ENCODE measurements around the gene CTNNA1. TPM values are rescaled to one million over a fixed set of nuclear protein-coding genes. Genes with fewer than 3 reads are reported as not detected.
A peak's percentile ranks its signal among the peaks of the same experiment; 100 is the strongest.

CTNNA1 gene
- total and polyA plus RNA-seq, 2 of the 8 experiments (the other 6 are each of a cell fraction or from before 2014, with no cell fraction given) = 115 to 349 TPM

DNA sequence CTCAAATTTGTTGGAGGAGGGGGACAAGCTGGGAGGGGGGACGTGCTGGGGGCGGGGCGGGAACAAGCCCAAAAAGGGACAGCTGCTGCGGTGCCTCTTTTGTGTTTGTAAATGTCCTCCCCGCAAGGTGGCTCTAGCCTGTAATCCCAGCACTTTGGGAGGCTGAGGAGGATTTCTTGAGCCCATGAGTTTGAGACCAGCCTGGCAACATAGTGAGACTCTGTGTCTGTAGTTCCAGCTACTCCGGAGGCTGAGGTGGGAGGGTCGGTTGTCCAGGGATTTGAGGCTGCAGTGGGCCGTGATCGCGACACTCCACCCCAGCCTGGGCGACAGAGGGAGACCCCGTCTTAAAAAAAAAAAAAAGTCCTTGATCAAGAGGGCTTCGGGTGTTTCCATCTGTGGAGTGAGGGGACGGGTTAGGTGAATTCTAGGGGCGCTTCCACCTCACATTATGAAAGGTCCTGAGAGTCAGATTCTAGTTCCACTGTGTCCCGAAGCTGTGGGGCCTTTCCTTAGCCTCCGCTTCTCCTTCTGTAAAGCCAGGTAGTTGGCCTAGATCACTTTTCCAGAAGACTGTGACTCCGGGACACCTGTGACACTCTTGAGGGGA is 779 bp upstream of the CTNNA1 start:
- peaks cover 0 to 17% of the 10 kb centered on the region in 2 experiments for H4K20me1 ChIP-seq (replicated peaks in 1 of 2; ENCODE audit: control insufficient read depth in 1 of 2, insufficient read depth in 2 of 2, low read length in 2 of 2)
- H3K23me2 ChIP-seq (ENCODE audit: low read depth, low read length) = peaks cover 11% of the 10 kb centered on the region; the same call in 1 of the 2 replicates
- peaks cover 33 to 36% of the 10 kb centered on the region in 2 experiments for H3K79me2 ChIP-seq (ENCODE audit: control insufficient read depth in 1 of 2, insufficient read depth in 2 of 2, low read length in 2 of 2)
- peak overlapping the region; percentile 91 for H2BK5ac ChIP-seq (ENCODE audit: low read depth, low read length)
- H3K18ac ChIP-seq (ENCODE audit: extremely low read depth, low read length) = peak overlapping the region; percentile 71
- H4K91ac ChIP-seq (replicated peaks; ENCODE audit: insufficient read length, low read length) = no peak overlapping the region
- H3K79me1 ChIP-seq (ENCODE audit: low read depth, low read length) = peaks cover 5% of the 10 kb centered on the region; the same call in 1 of the 2 replicates
- H3K56ac ChIP-seq (replicated peaks; ENCODE audit: insufficient read length, low read depth, low read length) = peak overlapping the region; percentile 73
- no peak overlapping the region for H2BK20ac ChIP-seq (ENCODE audit: low read length)
- peak overlapping the region; percentile 69 to 98 for H3K4me2 ChIP-seq (ENCODE audit: insufficient read depth in 1 of 2, low read depth in 2 of 2, low read length in 2 of 2)
- H2BK120ac ChIP-seq (replicated peaks; ENCODE audit: low read depth, low read length) = no peak overlapping the region
- H3K9me3 ChIP-seq (ENCODE audit: insufficient read depth in 2 of 2, low read depth in 1 of 2, low read length in 1 of 2) = peaks cover 0 to 3% of the 10 kb centered on the region in 2 experiments; a peak in 2 of 4 replicates
- peak overlapping the region; percentile 85 for H3K27ac ChIP-seq (ENCODE audit: low read depth, low read length)
- peak overlapping the region in 3 of 4 experiments; percentile 56 to 64 (median 60); a peak in 5 of 7 replicates for H3K9ac ChIP-seq (replicated peaks in 1 of 4; ENCODE audit: extremely low read depth in 1 of 4, low read depth in 3 of 4, low read length in 3 of 4)
- H2BK12ac ChIP-seq (ENCODE audit: low read depth, low read length) = peak overlapping the region; percentile 81; the same call in 1 of the 2 replicates
- FAIRE-seq = no peak
- peak overlapping the region; percentile 88; the same call in 1 of the 2 replicates for H4K8ac ChIP-seq (ENCODE audit: extremely low read depth, insufficient read depth, low read length)
- H3K4me1 ChIP-seq (replicated peaks in 1 of 4; ENCODE audit: control insufficient read depth in 3 of 4, insufficient read depth in 4 of 4, low read length in 3 of 4) = peaks cover 2 to 11% (median 9%) of the 10 kb centered on the region in 4 experiments; a peak in 5 of 7 replicates
- H3K14ac ChIP-seq (ENCODE audit: insufficient read length) = no peak overlapping the region
- H3K4me3 ChIP-seq (ENCODE audit: extremely low read depth in 1 of 4, insufficient read depth in 2 of 4, low read depth in 3 of 4, low read length in 4 of 4) = peak overlapping the region; percentile 62 to 91 (median 80)
- POLR2A ChIA-PET (ENCODE audit: partially characterized antibody) = interaction anchor here (0.6 to 3.6 kb wide), 23 partner anchors 9 to 1768 kb away, joined by 3 to 23 read pairs (median 4); no protein-coding TSS in a partner anchor
- H3K23ac ChIP-seq (ENCODE audit: insufficient read length) = no peak overlapping the region
- WGBS, 2 experiments (ENCODE audit: extremely low coverage in 1 of 2, insufficient coverage in 1 of 2, insufficient read length in 1 of 2, insufficient replicate concordance in 2 of 2, low coverage in 1 of 2, low lambda C conversion rate in 2 of 2, missing lambda C conversion rate in 1 of 2) = 6% methylated on average over 14 of the region's 18 CpGs; no CpG with 5 or more reads in 1 of the 2 experiments
- H3K36me3 ChIP-seq (ENCODE audit: control insufficient read depth in 2 of 4, insufficient read depth in 4 of 4, low read length in 3 of 4) = peaks cover 0 to 11% (median 1%) of the 10 kb centered on the region in 4 experiments; a peak in 2 of 8 replicates
- H2AK5ac ChIP-seq (ENCODE audit: low read depth, low read length) = no peak overlapping the region
- CTCF ChIA-PET (ENCODE audit: partially characterized antibody) = interaction anchor here (0.6 to 2.6 kb wide), 13 partner anchors 13 to 422 kb away, joined by 3 to 7 read pairs (median 4); no protein-coding TSS in a partner anchor
- no peak overlapping the region; the same call in 1 of the 2 replicates for H2AFZ ChIP-seq (ENCODE audit: low read length)
- no peaks in the 10 kb centered on the region for H3K27me3 ChIP-seq (replicated peaks in 1 of 4; ENCODE audit: control insufficient read depth in 3 of 4, extremely low read depth in 1 of 4, insufficient read depth in 3 of 4, low read length in 3 of 4)
- DNase-seq (ENCODE audit: low read depth in 1 of 2, low spot score in 2 of 2) = peak in 1 of 2 experiments; percentile 57
- peak overlapping the region; percentile 38 for H4K5ac ChIP-seq (ENCODE audit: insufficient read length, low read depth, low read length)
- H3K4ac ChIP-seq (replicated peaks; ENCODE audit: insufficient read length, low read depth, low read length) = peak overlapping the region; percentile 13
- 0 out of 2 replicates have a peak overlapping the region, but pooled peaks have one; percentile 16 for H2BK15ac ChIP-seq (ENCODE audit: low read length)
- TF ChIP-seq USF2 (IDR thresholded peaks at IDR 0.05; ENCODE audit: low read length) (no peak), SIN3A (conservative IDR thresholded peaks at IDR 0.05 in 1 of 2, IDR thresholded peaks at IDR 0.05 in 1 of 2; ENCODE audit: low read depth in 1 of 2, low read length in 2 of 2) (no peak), JUND (IDR thresholded peaks at IDR 0.05; ENCODE audit: low read length) (no peak), POLR2A (IDR thresholded peaks at IDR 0.05; ENCODE audit: control extremely low read depth in 1 of 2, low read depth in 2 of 2, low read length in 2 of 2) (peak; percentile 12 to 28; a peak in 1 of 3 replicates), CTCF (IDR thresholded peaks at IDR 0.05; ENCODE audit: control extremely low read depth in 1 of 3, insufficient read depth in 1 of 3, low read depth in 1 of 3, low read length in 3 of 3) (peak; percentile 3 to 37 (median 35)), BCL11A (IDR thresholded peaks at IDR 0.05; ENCODE audit: low read depth in 2 of 2, low read length in 2 of 2) (no peak), ASH2L (IDR thresholded peaks at IDR 0.05; ENCODE audit: low read length) (peak; percentile 16)
